Iris pigment epithelial cell (primary cell): ENCODE measurements around the gene RHPN2.
"Not testable (repeated sequence)": the region's sequence is repeated elsewhere in the genome, so short reads cannot be mapped to it uniquely, and the experiment has no call there.

Experiments used
- DNase-seq: peaks from one replicate; pipeline ENCODE4 v3.0.0-alpha.2; 2011; ENCODE audit warnings: low read depth

The RHPN2 gene

GRCh38 chr19:33064458-33064791, 263 bp downstream of the RHPN2 start:
- no peak for DNase-seq

DNA sequence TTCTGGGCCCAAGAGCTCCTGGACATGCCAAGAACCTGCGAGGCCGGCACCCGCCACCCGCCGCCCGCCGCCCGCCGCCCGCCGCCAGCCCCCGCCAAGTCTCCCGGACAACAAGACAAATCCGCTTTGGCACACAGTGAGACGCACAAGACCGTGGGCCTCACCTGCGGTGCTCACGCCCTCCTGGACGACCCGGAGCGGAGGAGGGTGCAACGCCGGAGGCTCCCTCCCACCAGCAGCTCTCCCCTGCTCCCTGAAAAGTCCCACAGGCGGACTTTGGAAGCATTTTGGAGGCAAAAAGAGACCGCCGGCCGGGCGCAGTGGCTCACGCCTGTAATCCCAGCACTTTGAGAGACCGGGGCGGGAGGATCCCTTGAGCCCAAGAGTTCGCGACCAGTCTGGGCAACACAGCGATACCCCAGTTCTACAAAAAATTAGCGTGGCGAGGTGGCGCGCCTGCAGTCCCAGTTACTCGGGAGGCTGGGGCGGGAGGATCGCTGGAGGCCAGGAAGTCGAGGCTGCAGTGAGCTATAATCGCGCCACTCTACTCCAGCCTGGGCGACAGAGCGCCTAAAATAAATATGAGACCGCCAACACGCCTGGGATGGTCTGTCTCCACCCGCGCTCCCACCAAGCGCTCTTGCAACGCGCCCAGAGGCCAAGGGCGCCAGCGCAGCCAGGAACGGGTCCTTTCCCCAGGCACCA, 783 bp downstream of the RHPN2 start:
- DNase-seq: no peak

DNA sequence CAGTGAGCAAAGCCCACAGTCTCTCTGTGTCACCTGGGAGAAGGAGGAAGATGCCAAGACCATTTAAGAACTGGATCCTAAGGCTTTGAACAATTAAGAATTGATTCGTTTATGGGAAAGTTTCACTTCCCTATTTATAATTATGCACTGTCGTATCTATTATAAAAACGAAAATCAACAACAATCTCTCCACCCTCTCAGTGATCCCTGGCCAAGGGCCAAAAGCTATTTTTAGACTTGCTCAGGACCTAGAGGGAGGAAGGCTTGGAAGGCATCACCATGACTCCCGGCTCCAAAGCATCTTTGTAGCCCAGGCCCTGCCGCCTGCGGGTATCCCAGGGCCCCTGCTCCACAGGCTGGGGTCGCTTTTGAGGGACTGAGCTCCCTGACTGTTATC, 1.3 kb downstream of the RHPN2 start:
- peak; percentile 28 for DNase-seq

DNA sequence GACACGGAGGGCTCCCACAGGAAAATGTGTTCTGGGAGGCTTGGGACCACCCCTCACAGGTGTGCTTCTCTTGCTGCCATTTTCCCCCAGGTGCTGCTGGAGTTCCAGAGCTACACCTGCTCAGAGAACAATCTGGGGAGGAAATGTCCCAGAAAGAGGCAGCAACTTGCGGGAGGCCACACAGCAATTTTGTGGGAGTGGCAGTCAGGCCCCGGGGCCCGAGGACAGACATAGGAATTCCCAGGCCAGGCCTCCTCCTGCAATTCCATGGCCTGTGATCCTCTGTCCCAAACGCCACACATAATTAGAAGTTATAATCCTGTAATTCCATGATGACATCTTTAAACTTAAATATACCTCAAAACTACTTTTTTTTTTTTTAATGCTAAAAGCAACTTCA, 1.8 kb downstream of the RHPN2 start:
- no peak for DNase-seq

DNA sequence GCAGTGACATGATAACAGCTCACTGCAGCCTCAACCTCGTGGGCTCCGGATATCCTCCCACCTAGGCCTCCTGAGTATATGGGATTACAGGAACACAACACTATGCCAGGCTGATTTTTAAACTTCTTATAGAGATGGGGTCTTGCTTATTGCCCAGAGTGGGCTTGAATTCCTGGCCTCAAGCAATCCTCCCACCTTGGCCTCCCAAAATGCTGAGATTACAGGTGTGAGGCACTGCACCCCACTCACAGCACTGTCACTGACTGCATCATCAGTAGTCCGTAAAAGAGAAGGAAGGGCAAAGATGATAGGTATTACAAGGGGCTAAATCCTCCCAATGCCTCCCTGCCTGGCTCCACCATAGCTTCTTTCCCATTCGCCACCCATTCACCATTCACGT, 4.1 kb downstream of the RHPN2 start:
- DNase-seq: no peak

DNA sequence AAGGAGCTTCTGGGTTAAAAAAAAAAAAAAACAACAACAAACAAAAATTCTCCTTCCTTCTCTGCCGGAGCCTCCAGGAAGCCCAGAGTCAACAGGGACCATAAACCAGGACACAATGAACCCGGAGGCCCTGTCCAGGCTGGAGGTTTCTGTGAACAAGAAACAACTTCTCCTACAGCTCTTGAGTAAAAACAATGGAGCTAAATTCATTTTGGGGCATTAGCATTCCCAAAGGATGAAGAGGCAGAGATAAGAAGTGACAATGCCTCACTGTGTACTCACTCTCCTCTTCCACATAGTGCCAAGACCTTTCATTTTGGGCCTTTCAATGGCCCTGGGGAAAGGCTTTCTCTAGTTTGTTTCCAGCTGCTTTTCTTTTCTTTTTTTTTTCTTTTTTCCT, 9.0 kb downstream of the RHPN2 start:
- DNase-seq: no peak

DNA sequence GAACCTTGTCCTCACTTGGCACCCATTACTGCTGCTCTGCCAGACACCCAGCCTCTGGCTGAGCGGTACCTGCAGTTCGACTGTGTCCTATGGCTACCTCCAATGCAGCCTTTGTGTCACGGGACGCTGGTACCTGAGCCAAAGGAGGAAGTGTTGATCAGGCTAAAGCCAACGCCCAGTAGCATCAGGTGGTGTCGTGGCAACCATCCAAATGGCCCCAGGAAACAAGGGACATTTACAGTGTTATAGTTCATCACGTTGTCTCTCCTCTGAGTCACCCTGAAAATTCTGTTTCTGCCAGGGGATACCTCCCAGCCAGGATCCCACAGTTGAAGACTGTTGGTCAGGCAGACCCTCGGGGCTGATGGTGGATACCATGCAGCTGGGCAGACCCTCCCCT, 10.1 kb downstream of the RHPN2 start:
- DNase-seq: no peak

- peak; percentile 70 for DNase-seq
These were observed 12.2 kb downstream of the RHPN2 start for GRCh38 chr19:33052352-33052972.

DNA sequence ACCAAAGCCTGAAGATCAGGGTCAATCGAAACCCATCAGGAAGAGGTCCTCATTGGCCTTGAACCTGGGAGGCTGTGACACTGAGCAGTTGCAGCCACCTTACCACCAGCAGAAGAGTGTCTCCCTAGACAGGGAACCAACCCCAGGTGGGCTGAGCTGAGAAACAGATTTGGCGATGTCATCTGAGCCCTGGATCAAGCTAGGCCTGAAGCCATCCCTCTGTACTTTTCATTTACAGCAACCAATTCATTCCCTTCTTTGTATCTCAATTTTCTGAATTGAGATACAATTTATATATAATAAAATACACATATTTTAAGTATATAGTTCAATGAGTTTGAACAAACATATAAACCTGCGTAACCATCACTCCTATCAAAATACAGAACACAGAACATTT, 14.6 kb downstream of the RHPN2 start:
- no peak for DNase-seq

DNA sequence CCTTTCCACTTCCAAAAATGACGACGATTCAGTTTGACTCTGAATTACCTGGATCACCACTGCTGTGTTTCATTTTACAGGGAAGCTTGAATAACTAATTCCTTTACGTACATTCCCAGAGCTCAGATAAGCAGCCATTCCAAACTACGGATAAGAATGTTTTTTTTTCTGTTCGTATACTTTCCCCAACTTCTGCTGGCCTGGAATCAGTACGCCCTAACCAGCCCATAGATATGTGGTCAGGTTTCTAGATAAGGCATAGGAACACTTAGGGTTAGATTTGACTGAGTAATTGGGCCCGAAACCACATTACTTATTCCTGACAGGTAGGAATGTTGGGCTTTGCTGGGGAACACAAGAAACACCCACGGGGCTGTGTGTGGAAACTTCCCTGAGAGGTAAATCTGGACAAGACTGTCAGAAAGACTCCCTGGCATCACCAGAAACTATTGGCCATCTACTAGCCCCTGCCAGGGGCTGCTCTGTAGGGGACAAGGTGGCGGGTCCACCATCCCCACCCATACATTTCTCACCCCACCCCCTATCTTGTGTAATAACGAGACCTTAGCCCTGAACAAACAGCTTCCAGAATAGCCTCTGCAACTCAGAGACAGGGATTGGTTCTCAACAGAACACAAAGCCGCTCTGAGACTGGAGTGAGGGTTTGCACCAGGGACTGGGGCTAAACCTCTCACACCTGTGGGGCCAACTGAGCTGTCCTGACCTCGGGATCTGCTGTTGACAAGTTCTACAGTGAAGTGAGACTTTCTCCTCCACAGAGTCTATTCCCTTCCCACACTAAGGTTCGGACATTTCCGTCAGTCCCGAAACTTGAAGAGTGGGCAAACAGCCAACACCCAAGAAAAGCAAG, 15.6 kb downstream of the RHPN2 start:
- DNase-seq: no peak

DNA sequence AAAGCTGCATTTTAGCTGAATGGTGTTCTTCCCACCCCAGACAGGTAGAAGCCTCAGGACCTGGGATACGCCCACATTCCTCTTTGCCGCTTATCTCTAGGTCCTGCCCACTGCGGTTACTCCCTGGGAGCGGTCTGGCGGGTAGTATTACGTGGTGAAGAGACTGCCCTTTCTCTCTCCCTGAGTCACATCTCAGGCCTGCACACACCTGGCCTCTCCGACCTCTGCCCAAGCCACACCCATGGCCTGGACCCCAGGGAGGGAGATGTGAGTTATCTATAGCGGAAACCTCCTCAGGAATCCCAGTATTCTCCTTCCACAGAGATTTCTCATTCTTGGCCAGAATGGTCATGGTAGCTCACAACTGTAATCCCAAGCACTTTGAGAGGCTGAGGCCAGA, 17.3 kb downstream of the RHPN2 start:
- DNase-seq: no peak

DNA sequence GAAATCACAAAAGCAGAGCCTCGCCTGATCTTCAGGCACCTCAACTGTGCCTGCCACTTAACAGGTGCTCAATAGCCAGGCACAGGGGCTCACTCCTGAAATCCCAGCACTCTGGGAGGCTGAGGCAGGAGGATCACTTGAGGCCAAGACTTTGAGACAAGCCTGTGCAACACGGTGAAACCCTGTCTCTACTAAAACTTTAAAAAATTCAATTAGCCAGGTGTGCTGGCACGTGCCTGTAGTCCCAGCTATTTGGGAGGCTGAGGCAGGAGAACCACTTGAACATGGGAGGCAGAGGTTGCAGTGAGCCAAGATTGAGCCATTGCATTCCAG, 22.9 kb downstream of the RHPN2 start:
- not testable (repeated sequence) for DNase-seq

GRCh38 chr19:33040994-33041827, 23.5 kb downstream of the RHPN2 start:
- no peak for DNase-seq

DNA sequence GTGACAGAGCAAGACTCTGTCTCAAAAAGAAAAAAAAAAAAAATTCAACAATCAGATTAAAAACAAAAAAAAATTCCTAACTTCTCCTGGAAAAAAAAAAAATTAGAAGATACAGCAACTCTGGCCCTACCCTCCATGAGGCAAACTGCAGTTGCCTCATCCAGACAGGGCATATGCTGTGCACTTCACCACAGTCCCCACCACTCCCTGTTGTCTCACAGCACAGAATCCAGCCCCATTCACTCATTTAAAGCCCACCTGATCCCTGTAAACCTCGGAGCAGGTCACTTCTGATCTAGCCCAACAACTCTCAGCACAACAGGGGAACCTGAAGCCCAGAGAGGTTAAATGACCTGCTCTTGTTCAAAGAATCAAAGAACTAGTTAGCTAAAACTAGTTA, 24.9 kb downstream of the RHPN2 start:
- DNase-seq: no peak

DNA sequence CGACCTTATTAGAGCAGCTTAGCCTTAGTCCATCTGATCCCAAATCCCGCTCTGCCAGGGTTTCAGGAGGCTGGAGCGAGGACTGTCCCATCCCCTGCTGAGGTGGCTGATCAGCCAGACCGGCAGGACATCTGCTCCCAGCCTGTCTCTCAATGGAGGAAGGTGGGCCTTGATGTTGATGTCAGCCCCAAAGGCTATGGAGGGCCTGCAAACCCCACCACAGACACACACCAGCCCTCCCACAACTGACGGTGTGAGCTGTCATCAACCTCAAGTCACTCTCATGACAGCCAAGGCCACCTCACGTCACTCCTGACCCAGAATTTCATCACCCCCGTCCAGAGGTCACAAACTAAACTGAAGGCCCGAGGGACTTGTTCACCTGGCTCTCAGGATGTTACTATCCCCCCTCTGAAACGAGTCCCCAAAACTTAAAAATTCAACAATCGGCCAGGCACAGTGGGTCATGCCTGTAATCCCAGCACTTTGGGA, 25.5 kb downstream of the RHPN2 start:
- no peak for DNase-seq

- not testable (repeated sequence) for DNase-seq
These were observed 27.3 kb downstream of the RHPN2 start for GRCh38 chr19:33037168-33038025.

DNA sequence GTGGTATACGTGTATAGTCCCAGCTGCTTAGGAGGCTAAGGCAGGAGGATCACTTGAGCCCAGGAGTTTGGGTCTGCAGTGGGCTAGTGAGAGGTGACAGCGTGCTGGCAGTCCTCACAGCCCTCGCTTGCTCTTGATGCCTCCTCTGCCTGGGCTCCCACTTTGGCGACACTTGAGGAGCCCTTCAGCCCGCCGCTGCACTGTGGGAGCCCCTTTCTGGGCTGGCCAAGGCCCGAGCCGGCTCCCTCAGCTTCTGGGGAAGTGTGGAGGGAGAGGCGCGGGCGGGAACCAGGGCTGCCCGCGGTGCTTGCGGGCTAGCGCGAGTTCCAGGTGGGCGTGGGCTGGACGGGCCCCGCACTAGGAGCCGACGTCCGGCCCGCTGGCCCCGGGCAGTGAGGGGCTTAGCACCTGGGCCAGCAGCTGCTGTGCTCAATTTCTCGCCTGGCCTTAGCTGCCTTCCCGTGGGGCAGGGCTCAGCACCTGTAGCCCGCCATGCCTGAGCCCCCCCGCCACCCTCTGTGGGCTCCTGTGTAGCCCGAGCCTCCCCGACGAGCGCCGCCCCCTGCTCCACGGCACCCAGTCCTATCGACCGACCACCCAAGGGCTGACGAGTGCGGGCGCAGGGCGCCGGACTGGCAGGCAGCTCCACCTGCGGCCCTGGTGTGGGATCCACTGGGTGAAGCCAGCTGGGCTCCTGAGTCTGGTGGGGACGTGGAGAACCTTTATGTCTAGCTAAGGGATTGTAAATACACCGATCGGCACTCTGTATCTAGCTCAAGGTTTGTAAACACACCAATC, 28.1 kb downstream of the RHPN2 start:
- not testable (repeated sequence) for DNase-seq

DNA sequence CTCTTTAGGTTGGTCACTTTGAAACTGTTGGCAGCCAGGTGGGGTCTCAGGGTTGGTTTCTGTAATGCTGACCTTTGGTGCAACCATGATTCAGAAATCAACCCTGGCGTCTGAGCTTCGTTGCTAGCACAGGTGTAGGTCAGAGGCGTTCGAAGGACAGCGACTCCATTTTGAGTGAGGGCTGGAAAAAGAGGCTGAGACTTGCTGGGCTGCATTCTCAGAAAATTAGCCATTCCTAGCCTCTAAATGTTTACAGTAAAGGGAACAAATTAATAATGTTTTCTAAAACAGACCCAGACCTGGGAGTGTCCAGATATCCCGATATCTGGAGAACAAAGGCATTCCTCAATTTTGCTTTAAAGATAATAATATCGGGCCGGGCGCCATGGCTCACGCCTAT, 29.2 kb downstream of the RHPN2 start:
- DNase-seq: no peak

- DNase-seq: no peak
These were observed 32.4 kb downstream of the RHPN2 start for GRCh38 chr19:33032218-33032781.

DNA sequence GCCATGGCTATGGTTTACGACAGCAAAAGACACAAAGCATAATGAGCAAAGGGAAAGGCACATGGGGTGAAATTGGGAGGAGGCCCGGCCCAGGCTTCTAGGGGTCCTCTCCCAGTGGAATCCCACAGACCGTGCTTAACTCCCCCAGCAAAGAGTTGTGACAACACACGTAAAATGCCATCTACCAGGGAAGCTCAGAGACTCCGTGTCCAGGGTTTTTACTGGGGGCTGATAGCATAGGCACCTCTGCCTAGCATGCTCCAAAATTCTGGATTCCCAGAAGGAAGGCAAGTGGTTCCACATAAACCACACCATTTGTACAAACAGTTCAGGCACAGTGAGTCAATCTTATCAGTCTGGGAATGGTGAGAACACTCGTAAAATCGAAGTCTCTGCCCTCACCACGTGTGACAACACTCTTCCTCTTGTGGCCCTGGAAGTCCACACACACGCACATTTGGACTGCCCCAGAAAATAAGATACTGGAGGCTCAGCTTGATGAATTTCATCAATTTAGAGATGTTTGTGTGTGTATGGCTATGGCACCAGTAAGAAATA, 34.9 kb downstream of the RHPN2 start:
- DNase-seq: no peak
